Activated CD4-positive, CD25-positive, alpha-beta regulatory T cell treated with anti-CD3 and anti-CD28 coated beads, Interleukin-2, amount 50 U/mL, for 16 hours (primary cell): Measurements from ENCODE around the gene TMPRSS13.
"Not testable (repeated sequence)": the region's sequence is repeated elsewhere in the genome, so short reads cannot be mapped to it uniquely, and the experiment has no call there.

Source experiments
- DNase-seq: peaks from one replicate; pipeline ENCODE4 v3.0.0-alpha.2; 2020; ENCODE audit warnings: low read depth, low spot score

Gene TMPRSS13

GRCh38 chr11:117874253-117874909 lies 54.8 kb downstream of the TMPRSS13 start:
- DNase-seq = no peak

DNA sequence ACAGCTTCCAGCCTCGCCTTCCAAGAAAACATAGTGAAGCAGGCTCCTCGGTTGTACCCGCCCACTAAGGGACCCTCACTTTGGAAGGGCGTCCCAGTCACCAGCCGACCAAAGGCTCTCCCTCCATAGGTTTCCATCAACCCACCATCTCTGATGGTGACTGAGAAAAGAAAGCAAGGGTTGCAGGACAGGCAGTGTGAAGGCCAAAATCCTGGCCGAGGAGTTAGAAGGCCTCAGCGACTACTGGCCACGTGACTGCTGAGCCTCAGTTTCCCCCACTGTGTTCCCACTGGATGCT lies 55.4 kb downstream of the TMPRSS13 start:
- DNase-seq = no peak

GRCh38 chr11:117872975-117873827 lies 56.0 kb downstream of the TMPRSS13 start:
- DNase-seq = no peak

- DNase-seq = no peak
Measured at GRCh38 chr11:117872420-117872961, 56.7 kb downstream of the TMPRSS13 start.

GRCh38 chr11:117871784-117872183 lies 57.4 kb downstream of the TMPRSS13 start:
- DNase-seq = no peak

DNA sequence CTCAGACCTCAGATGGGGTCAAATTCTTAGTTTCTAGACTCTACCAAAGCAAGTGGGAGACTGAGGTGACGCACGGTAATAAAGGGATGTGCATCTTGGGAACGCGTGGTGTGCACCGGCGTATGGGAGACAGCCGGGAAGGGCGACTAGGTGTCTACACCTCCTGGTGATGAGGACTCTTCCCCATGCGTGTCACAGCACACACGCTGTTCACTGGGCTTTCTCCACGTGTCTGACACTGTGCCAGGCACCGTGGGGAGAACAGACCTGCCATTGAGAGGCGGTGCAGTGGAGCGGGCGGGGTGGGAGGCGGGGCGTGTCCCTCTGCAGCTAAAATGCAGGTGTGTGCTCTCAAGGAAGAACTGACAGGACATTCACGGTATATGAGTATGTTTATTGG lies 58.0 kb downstream of the TMPRSS13 start:
- DNase-seq = no peak

DNA sequence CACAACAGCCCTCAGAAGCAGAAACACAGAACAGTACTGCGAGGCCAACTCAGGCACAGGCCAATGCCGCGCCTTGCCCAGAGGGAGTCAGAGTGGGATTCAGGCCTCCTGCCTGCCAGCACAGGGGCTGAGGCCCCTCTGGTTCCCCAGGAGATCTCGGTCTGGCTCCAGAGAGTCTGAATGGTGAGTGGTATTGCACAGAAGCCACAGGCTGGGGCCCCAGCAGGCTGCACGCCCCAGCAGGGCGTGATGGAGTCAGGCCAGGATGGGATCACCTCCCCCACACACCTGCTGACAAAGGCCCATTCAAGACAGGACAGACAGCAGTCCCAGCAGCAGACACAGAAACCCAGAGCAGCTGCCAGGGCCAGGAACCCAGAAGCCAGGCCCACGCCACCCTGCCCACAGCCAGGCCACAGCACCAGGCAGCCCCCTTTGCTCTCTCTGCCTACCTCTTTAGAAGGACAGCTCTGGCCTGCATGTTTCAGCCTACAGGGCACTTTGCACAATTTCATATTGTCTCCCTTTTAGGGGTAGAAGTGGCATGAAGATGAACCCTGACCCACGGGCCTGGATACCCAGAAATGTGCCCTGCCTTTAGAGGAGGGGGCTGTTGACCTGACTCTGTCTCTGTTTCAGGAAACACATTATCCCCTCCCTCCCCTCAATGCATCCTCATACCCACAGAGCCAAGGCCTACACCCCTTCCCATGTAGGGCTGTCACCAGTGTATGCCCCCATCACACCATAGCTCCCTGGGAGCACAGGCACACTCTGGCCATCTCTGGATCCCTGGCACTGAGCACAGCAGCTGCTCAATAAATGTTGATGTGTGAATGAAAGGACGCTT lies 58.9 kb downstream of the TMPRSS13 start:
- DNase-seq = no peak

GRCh38 chr11:117869604-117870003 lies 59.6 kb downstream of the TMPRSS13 start:
- no peak for DNase-seq

DNA sequence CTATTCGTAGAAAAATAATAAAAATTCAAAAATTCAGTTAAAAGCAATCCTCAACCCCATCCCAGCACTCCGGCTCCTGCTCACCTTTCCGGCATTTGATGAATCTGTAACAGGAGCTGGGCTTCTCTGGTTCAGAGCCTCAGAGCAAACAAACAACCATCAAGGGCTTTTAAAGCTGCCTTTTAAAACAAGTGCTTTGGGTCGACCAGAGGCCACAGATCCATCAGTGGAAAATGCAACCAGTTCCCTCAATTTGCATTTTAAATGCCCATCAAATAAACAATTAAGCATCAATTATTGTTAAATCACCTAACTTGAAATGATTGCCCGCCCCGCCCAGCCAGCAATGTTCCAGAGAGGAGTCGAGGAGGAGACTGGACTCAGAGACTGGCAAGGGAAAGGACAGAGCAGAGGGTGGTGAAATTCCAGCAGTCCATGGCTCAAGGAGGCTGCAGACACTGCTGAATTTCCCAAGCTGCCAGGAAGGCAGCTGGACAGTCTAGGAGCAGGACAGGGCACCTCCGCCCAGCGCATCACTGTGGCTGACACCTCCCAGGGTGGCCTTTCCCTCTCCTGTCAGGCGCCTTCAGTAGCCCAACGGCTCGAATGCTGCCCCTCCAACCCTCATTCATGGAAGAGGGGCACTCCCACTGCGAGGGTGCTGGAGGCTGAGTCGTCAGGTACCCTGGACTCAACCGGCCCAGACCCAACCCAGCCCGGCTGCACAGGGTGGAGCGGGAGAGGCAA lies 60.2 kb downstream of the TMPRSS13 start:
- DNase-seq = no peak

GRCh38 chr11:117868088-117868487 lies 61.1 kb downstream of the TMPRSS13 start:
- DNase-seq = no peak

- DNase-seq = no peak
Measured at GRCh38 chr11:117866526-117866925, 62.7 kb downstream of the TMPRSS13 start.

GRCh38 chr11:117865546-117865945 lies 63.7 kb downstream of the TMPRSS13 start:
- not testable (repeated sequence) for DNase-seq

- no peak for DNase-seq
Measured at GRCh38 chr11:117863383-117863782, 65.8 kb downstream of the TMPRSS13 start.

DNA sequence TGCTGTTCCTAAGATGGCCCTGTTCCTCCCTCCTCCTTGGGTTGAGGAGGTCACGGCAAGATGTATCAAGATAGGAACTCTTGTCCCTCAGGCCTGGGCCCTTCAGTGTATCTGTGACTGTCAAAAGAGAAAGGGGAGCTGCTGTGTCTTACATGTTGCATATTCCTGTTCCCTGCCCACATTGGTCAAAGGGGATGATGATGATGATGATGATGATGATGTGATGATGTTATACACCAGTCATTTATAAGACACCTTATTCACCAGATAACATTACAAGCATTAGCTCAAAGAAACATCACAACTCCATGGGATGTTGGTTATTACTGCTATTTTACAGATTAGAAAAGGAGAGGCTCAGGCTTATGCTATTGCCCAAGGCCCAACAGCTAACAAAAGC lies 66.4 kb downstream of the TMPRSS13 start:
- DNase-seq = no peak

DNA sequence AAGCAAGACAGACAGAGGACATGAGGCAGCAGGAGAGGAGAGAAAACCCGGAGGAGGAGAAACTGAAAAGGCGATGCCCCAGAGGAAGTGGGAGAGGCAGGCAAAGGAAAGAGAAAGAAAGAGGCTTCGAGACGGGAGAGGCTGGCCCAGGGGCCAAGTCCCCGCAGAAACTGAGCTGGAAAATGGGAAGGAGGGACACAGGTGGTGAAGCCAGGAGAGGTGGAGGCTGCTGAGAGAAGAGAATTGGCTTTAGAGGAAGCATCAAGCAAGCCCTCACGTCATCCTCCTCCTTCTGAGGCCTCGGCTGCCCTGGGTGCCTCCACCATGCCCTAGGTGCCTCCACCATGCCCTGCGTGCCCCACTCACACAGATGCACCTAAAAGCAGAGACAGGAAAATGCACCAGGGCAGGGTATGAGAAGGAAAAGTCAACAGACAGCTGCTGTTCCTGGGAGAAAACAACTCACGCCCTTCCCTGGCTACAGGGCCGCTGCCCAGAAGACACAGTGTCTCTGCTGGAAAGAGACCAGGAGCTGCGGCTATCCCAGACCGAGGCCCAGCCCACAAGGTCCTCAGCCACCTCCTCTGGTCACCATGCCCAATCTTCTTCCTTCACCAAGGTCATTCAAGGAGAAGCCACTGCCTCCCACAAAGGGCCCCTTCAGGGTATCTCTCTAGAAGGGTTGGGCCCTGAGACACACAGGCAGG lies 67.0 kb downstream of the TMPRSS13 start:
- DNase-seq = no peak

GRCh38 chr11:117861151-117862018 lies 67.8 kb downstream of the TMPRSS13 start:
- no peak for DNase-seq

GRCh38 chr11:117860139-117860538 lies 69.1 kb downstream of the TMPRSS13 start:
- no peak for DNase-seq

DNA sequence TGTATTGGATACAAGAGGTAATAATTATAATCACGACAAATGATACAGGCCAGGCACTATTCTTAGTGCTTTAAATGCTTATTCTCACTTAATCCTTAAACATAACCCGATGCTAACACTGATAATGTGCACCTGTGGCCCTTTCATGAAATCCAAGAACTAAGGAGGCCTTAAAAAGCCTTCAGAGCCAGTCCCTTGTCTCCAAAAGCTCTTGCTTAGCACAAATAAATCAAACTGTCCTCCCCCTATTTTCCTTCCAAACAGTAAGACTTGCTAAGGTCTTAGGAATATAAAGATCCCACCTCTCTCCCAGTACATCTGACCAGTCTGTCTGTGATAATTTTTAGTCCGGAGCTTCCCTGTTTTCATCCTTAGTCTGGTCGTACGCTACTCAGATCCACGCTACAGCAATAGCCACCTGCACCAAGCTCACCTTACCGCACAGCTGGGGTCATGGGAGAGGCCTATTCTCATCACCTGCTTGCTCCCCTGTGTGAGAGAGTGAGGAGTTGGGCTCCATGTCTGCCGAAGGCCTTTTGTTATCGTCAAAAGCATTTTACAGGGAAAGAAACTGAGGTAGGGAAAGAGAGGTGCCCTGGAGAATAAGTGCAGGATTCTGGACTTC lies 69.6 kb downstream of the TMPRSS13 start:
- no peak for DNase-seq

DNA sequence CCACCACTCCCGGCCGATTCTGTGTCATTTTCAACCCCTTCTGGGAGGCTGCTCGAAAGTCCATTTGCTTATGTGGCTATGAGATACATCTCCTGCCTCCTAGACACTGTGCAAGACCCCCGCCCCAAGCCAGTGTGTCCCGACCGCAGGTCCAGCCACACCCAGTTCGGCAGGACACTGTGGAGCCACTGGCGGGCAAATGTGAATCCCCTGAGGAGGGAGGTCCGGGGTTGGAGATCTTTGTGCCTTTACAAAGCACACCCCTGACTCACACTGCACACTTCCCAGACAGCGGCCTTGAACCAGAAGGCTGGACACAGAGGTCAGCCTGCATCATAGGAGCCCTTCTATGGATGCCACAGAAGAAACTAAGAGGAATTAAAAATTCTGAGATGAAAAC lies 70.1 kb downstream of the TMPRSS13 start:
- no peak for DNase-seq
